Effector CD8-positive, alpha-beta T cell (primary cell): ENCODE data around the gene STK32A.
"Not testable (repeated sequence)": the region's sequence is repeated elsewhere in the genome, so short reads cannot be mapped to it uniquely, and the experiment has no call there.

Experiments used
- DNase-seq: peaks from one replicate; lab custom pipeline; 2025; lab: John Stamatoyannopoulos, UW
- total RNA-seq, 4 experiments: gene quantifications; one replicate each; lab custom pipeline; 2026; lab: John Stamatoyannopoulos, UW

STK32A gene
- 0 to 0.10 (median 0) reads per million in 4 experiments for total RNA-seq

- no peak for DNase-seq
These were observed at the start of gene STK32A for GRCh38 chr5:147234825-147235635. Gene STK32A, plus strand, starts transcription at chr5:147235026. Its CDS starts 4,609 bp downstream, at chr5:147239635.

DNA sequence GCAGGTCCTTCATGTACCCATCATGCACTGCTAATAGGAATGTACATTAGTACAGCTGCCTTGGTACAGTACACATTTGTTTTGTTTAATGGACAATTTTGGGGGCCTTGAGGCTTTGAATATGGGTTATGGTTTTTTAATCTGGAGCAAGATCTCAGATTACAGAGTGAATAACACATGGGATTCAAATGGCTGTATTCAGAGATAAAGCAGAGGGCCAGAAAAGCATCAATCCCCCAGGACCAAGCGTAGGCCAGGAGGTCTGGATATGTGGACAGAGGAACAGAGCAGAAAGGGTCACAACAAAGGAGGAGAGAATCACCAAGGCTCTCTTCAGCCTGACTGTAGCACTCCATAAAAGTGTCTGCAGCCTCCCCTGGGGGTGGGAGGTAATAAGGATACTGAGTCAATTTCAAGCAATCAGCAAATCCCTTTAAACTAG lies 47.7 kb upstream of the STK32A start:
- DNase-seq, result no peak

DNA sequence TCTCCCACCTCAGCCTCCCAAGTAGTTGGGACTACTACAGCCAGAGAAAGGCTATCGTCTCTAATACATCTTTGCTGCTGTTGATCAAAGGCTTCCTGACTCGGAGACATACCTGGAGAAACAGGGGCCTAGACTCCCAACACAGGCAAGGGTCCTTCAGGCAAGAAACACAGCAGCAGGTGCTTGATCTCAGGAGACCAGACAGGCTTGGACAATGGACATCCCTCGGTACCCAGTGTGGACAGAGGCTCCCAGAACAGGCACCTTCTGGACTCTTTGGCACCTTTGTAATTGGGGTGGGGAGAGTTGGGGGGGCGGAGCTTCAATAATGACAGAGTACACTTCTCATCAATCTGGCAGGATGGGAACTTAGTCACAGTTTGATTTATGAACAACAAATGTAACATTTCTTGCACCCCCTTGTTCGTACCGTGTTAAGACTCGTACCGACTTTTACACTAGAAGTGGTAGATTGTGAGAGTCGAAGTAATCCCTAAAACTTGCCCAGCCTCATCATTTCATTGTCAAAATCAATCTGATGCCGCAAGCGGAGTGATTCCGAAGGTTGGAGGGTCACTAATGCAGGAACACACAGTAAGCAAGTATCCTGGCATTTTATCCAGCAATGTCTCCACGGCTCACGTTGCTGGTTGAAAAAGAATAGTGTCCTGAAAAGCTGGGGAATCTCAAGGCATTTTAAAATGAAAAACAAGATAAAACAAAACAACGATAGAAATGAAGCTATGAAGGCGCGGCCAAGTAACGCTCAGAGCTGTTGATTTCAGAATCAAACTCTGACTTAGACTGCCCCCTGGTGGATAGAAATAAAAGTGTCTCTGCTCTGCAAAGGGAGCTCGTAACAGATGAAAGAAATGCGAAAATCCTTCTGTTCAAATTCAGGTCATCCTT lies 46.4 kb upstream of the STK32A start:
- peak; percentile 6 for DNase-seq

DNA sequence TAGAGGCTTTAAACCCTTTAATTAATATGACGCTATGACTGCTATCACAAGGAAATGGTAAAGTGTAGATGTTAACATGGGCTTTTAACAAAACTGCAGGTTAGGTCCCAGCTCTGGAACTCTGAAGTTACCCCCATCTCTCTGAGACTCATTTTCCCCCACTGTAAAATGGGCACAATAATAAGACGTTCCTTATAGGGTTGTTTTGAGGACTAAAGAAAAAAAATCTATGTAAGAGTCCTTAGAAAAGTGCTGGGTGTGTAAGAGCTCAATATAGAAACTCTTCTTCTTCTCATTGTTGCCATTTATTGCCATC lies 45.8 kb upstream of the STK32A start:
- DNase-seq, result no peak

DNA sequence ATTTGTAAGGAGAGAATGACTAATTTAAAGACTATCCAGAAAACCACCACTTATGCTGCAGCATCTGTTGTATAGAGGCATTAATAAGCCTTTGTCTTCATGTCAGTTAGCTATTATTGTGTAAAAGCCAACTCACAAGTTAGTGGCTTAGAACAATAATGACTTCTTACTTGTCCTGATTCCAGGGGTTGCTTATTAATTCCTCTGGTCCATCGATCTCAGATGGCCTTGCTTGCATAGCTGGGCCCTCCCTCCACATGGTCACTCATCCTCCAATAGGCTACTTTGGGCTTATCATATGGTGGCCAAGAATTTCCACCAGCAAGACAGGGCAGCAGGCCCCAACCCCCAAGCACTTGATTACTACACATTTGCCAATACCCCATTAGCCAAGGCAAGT lies 44.5 kb upstream of the STK32A start:
- DNase-seq, result no peak

DNA sequence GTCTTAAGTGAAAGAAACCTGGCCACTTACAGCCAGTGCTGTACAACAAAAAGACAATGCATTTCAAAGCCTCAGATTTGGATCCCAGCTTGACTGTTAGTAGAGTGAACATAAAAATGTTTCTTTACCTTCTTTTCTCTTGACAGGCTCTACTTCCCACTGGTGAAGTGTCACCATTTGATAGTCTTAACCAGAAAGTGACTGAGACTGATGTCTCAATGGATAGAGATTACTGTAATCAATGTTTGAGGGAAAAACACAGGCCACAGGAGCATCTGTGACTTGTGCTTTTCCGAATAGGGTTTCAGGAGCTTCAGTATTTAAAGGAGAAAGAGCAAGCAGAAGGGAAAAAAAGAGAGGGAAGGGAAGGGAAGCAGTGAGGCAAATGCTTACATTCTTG lies 41.7 kb upstream of the STK32A start:
- DNase-seq, result no peak

- DNase-seq, result no peak
These were observed 34.8 kb upstream of the STK32A start for GRCh38 chr5:147200004-147200403.

DNA sequence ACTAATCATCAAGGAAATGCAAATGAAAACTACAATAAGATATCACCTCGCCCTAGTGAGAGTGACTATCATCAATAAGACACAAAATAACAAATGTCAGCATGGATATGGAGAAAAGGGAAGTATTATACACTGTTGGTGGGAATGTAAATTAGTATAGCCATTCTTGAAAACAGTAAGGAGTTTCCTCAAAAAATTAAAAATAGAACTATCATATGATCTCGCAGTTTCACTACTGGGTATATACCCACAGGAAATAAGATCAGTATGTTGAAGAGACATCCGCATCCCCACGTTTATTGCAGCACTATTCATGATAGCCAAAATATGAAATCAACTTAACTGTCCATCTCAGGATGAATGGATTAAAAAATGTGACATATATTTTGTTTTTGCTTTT lies 31.6 kb upstream of the STK32A start:
- DNase-seq, result no peak

GRCh38 chr5:147204576-147204975 lies 30.2 kb upstream of the STK32A start:
- DNase-seq, result no peak

- no peak for DNase-seq
These were observed 26.7 kb upstream of the STK32A start for GRCh38 chr5:147208134-147208533.

- DNase-seq, result no peak
These were observed 18.2 kb upstream of the STK32A start for GRCh38 chr5:147216552-147217154.

GRCh38 chr5:147223343-147223742 lies 11.5 kb upstream of the STK32A start:
- no peak for DNase-seq

DNA sequence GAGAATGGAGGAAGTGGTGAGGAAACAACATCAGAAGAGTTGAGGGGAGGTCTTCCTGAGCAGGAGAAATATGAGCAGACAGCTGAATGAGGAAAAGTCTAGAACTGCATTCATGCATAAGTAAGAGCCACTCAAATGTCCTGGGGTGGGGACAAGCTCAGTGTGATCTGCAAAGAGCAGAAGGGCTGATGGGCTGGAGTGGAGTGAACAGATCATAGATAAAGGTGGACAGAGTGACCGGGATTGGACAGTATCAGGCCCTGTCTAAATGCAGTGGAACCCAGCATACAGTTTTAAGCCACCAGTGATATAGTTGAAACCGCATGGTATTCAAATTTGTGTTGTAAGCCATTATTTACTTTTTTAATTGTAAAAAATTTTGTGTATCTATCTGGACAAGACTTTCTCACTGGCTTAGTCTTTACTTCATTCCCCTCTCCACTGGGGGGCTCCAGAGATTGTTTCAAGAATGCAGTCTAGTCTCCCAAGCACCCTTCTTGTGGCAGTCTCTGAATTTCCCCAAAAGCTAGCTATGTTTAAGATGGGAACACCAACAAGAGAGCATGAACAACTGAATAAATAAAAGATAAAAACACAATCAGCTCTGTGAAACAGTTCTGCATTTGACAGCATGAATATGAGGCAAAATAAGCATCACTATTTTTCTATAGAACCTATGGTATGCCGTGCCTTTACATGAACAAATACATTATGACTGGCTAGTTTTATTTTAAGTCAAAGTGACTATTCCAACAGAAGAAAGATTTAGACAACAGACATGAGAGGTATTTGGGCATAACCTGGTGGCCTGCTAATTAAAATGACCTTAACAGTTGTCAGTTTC lies 10.7 kb upstream of the STK32A start:
- DNase-seq, result no peak

DNA sequence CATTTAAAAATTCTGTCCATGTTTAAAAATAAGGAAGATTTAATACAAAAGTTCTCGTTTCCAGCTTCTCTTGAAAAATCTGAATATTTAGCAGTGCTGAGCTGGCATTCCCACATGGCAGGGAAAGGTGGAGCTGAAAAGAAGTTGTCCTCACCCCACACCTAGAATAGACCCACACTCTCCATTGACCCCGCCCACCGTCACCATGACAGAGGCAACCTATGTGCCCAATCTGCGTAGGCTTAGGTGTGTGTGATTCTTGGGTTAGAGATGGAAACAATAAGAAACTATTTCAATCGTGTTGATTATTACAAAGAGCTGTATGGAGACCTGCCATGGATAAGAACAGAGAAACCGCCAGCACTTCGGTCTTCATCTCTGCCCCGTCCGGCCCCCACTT lies 8.9 kb upstream of the STK32A start:
- no peak for DNase-seq

DNA sequence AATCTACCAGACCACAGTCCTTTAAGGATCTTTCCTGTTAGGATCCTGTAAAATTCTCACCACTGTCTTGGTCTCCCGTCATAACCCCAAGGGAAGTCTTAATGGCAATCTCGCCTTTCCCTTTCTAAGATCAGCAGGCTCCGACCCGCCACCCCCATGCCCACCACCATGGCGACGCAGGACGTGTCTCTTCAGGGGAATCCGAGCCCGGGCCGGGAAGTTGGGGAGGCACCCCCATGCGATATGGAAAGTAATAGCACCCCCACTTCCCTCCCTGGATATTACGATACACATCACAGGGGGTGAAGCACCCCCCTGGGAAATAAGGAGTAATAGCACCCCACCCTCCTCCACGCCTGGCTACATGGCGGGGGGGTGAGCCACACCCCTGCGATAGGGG lies 8.3 kb upstream of the STK32A start:
- DNase-seq, result no peak

DNA sequence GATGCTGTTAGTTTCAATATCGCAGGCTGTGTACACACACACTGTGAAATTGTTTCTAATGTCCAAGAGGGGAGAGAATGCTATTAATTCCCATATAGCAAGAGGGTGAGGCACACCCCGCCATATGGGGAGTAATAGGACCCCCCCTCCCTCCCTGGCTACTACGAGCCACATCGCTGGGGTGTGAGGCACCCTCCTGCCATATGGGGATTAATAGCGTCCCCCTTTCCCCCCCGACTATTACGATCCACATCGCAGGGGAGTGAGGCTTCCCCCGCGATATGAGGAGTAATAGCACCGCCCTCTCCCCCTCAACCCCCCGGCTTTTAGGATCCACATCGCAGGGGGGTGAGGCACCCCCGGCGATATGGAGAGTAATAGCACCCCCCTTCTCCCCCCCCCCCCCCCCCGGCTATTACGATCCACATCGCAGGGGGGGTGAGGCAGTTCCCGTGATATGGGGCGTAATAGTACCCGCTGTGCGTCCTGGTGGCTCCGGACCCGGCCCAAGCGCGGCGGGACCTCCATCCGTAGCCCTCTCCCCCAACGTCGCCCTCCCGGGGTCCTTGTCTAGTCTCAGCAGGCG lies 494 bp upstream of the STK32A start:
- no peak for DNase-seq

DNA sequence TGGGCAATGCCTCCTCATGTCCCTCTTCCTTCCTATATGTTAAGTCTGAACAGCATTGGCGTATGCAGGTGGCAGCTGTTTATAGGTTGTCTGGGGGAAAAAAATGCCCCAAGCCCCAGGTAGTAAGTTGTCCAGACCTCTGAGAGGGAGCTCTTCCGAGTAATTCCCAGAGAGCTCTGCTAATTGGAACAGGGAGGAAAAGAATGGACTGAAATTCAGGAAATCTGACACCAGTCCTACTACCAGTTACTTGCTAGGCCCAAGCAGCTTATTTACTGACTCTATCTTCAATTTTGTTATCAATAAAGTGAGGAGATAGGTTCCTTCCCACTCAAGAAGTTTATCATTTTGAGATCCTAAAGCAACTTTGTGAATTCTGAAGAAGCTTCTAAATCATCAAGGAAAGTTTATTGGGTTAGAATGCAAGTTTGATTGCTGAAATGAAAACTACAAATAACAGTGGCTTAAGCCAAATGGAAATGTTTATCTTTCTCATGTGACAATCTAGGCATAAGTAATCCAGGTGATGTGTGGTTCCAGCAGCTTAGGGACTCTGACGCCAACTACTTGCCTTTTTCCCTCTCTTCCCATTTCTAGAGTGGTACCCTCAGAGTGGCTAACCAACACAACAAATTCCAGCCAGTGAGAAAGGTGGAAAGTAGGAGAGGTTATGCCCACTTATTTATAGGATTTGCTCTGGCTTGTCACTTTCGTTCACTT lies 5.6 kb downstream of the STK32A start:
- DNase-seq, result no peak

DNA sequence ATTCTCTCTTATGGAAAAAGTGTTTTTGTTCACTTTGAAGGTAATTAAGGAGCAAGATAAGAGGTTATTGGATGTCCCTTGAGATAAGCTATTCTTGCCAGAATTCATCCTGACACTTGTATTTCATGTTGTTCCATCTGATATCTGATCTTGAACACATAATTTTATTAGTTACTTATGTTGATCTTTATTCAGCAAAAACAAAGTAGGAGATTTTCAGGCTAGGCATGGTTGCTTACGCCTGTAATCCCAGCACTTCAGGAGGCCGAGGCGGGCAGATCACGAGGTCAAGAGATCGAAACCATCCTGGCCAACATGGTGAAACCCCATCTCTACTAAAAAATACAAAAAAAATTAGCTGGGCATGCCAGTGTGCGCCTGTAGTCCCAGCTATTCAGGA lies 8.4 kb downstream of the STK32A start:
- DNase-seq, result not testable (repeated sequence)

DNA sequence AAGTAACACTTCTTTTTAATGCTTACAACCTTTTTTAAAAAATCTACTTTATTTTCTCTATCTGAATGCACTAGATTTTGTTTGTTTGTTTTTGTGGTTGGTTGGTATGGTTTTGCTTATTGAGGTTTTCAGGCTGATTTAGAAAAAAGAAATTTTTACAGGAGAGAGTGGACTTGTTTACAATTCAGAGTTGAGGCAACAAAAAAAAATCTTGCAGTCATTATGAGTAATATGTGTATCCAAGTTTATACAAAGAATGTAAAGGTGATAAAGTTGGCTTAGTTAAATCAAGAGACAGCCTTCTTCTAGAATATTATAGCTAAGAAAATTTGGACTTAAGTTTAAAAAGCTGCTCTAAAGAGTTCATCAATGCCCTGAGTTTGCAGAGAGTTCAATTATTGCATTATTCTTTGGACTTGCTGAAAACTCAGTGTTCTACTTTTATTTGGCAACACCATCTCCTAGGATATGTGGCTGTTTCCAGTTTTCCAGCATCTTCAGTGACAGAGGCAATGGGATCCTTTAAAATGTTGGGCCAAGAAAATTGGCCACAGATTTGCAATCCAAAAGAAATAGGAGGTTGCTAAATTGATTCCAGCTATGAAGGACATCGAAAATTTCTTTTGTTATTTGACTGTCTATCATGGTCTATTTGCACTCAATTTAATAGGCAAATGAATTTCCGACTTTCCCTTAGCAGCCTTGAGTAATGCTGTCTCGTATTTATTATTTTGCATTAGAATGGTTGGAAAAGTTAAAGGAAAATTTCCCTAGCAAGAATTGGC lies 10.7 kb downstream of the STK32A start:
- DNase-seq, result no peak

DNA sequence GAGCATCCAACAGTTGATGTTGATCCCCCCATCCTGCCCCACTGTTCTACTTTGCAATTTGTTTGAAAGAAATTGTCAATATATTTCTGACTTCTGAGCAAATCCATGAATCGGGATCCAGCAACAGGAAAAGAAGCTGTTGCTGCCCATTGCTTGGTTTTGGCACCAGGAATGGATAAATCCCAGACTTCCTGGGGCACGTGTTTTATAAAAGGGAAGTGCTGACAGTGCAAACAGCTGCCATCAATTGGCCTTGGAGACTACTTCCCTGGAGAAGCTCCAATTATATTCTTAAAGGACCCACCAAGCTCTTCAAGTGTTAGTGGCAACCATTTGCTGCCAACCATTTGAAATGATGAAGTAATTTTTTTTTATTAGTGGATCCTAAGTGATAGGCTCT lies 13.7 kb downstream of the STK32A start:
- no peak for DNase-seq
